Hematopoietic multipotent progenitor cell treated with erythropoietin and hydrocortisone succinate and interleukin-3 and kit ligand, for 6 days (in vitro differentiated cells): ENCODE results near the gene GPR137.

Experiments
- DNase-seq: peaks from one replicate; pipeline ENCODE4 v3.0.0-alpha.2; 2015

GPR137 gene

DNA sequence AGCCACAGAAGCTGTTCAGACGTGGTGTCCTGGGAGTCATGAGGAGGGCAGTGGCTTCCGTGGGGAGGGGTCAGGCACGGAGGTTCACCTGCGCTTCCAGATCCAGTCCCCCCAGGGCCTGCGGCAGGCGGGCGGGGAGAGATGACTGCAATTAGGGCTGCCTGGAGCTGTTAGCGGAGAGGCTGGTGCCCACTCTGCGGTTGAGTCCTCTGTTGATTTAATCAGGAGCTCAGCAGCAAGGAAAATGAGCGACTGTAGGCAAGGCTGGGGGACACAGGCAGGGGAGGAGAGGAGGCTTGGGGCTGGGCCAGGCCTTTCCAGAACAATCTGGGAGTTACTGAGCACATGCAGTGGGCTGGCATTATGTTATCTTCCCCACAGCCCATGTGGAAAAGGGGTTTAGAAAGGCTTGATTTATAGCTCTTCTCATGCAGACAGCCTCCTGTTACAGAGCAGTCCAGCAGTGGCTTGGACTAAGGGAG, 21.2 kb upstream of the GPR137 start:
- DNase-seq = no peak

- DNase-seq = no peak
Observed at GRCh38 chr11:64265176-64266160, 20.2 kb upstream of the GPR137 start.

DNA sequence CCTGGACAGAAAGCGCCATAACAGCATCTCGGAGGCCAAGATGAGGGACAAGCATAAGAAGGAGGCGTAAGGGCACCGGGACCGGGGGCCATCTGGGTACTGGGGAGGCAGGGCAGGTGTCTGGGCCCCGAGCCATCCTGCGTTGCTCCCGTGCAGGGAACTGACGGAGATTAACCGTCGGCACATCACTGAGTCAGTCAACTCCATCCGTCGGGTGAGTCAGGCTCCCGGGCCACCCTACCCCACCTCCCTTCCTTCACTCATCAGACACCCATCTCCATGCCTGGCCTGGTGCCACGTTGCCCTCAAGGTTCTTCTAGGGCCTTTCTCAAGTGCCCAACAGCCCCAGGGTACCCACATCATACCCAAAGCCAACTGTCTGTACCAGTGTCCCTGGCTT, 19.3 kb upstream of the GPR137 start:
- no peak for DNase-seq

GRCh38 chr11:64267207-64267945, 18.3 kb upstream of the GPR137 start:
- no peak for DNase-seq

DNA sequence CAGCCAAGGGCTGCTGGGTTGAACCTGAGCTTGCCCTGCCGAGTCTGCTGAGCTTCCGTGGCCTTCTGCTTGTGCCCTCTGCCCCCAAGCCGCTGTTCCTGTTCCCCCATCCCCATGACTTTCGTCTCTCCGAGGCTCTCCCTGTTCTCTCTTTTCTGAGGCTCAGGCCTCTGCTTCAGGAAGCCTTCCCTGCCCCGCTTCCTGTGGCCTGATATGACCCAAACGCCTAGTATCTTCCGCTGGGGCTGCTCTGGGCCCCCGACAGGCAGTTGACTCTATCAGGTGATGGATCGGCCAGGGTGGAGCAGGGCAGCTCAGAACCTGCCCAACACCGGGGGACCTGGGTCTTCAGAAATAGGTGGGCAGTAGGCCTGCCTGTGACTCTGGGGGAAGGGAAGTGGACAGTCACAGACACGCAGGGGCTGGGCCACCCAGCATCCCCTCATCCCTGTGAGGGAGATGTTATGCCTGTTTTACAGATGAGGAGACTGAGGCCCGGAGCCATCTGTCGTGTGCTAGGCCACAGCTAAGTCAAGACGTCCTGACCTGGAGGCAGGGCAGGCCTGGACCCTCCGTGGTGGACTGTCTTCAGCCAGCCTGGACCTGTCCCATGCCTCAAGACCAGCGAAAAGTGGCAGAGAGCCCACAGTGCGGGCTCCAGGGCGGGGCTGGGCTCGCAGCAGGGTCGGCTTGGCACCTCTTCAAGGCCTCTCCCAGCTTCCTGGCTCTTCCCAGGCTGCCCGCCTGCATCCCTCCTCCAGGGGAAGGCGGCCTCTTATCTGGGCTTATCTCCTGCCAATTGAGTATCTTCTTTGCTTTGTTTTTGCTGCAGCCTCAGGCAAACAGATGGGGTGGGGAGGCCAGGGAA, 17.4 kb upstream of the GPR137 start:
- peak; percentile 71 for DNase-seq

DNA sequence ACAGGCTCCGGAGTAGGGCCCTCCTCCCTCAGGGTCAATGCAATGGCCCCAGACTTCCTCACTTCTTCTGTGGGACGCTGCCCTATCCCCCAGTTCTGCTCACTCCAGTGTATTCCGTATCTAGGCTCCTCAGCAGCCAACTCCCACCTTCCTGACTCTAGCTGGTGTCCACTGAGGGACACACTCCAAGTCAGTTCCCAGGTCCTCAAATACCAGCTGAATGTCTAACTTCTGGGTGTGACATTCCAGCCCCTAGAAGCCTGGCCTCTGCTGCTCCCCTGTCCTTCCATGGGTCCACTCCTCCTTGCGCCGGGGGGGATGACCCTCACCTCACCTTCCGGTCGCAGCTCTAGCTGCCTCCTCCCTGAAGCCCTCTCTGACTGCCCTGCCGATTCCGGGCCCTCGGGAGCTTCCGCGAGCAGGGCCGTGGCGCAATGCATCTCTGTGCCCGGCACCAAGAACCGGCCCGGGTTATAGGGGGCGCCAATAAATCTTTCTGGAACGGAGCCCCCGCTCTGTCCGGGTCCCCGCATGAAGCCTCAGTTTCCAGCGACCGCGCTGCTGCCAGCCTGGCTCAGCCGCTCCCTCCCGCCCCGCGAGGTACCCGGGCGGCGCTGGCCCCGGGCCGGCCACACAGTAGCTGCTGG, 16.6 kb upstream of the GPR137 start:
- peak; percentile 67 for DNase-seq

- DNase-seq = peak; percentile 99
Observed at GRCh38 chr11:64269540-64270220, 16.0 kb upstream of the GPR137 start.

- DNase-seq = no peak
Observed at GRCh38 chr11:64275031-64275800, 10.4 kb upstream of the GPR137 start.

DNA sequence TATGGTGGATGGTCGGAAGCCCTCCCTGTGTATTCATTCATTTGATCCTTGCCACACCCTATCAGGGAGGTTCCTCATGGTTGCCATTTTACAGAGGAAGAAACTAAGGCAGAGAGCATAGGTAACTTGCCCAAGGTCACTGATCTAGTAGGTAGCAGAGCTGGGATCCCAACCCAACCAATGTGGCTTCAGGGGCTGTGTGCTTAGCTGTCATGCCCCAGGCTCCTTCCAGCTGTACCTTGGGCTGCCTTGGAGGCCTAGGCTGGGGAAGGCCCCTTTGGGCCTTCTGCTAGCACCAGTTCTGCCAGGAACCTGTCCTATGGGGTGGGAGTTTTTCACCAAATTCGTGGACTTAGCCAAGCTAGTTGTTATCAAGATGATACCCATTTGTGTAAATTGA, 9.8 kb upstream of the GPR137 start:
- DNase-seq = no peak

GRCh38 chr11:64276653-64277431, 8.8 kb upstream of the GPR137 start:
- peak; percentile 72 for DNase-seq

DNA sequence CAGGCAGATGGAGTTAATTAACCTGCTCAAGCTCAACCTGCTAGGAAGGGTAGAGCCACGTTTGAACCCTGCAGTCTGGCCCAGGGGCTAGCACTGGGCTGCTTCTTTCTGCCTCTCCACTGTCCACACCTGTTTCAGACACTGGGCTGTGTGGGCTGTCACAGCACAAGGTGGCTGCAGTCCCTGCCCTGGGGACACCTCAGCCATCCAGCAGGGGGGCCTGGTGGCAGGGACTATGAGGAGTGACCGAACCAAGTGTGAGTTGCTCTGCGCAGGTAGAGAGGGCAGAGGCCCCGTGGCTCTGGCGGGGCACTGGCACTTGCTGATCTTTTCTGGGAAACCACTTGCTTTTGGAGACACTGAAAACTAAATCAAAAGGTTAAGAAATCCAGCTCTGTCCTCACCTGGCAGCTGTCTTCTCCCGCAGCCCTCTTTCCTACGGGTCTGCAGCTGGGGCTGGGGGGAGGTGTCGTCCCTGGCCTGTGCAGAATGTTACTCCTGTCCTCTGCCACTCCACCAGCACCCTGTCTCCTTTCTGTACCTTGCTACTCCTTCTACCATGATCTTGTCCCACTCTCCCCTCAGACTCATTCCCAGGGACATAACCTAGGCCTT, 7.0 kb upstream of the GPR137 start:
- DNase-seq = no peak

DNA sequence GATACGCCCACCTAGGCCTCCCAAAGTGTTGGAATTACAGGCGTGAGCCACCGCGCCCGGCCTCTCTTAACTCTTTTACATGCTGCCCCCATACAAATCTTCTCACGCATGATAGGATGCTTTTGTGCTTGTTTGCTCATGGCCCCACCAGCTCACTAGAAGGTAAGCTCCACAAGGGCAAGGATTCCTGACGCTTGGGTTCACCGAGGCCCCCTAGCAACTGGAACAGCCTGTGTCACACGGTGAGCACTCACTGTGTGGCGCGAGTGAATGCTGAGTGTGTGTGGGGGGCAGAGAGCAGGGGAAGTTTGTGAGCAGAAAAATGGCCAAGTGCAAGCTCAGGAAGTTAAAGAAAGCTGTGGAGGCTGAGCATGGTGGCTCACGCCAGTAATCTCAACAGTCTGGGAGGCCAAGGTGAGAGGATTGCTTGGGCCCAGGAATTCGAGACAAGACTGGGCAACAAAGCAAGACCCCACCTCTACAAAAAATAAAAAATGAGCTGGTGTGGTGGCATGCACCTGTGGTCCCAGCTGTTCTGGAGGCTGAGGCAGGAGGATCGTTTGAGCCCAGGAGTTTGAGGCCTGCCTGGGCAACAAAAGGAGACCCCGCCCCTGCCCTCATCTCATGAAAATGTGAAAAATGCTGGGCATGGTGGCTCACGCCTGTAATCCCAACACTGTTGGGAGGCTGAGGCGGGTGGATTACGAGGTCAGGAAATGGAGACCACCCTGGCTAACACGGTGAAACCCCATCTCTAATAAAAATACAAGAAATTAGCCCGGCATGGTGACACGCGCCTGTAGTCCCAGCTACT, 3.5 kb upstream of the GPR137 start:
- no peak for DNase-seq

GRCh38 chr11:64283092-64283491, 2.6 kb upstream of the GPR137 start:
- DNase-seq = no peak

DNA sequence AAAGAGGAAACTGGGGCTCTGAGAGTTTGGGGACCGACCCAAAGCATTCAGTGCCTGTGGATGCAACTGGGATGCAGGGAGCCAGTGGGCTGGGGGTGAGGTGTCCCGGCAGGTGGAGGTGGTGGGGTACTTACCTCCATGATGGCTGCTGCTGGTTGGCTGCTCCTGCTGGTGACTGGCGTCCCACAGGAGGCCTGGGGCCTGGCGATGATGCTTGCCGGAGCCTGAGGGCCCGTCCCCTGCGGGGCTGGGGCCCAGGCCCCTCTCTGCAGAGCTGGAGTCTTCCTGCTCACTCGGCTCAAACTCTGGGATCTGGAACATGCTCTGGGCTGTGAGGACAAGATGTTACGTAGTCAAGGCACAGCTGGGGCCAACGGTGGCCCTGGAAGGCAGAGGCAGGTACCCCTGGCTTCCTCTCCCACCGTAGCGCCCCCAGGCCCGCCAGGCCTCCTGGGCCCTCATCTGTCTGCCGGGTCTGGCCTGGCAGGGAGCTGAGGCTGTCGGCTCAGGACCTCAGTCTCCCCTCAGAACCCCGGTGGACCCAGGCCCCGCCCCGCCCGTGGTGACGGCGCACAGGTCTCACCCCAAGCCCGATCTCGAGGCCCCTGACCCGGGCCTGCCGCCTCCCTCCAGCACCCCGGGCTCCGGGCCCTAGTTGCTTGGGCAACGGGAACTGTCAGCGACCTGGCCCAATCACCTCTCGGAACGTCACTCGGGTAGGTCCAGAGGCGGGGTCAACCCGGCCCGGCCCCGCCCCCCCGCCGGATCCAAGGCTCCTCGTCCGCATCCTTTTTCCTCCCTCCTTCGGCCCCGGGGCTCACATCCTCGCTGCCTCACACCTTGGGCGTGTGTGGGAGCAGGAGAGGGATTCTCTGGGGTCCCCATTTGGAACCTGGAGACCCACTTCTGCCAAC, 1.3 kb upstream of the GPR137 start, which contains the start of gene BAD:
Gene BAD, minus strand, starts transcription at position 618 of the 914 bp plus-strand sequence. Its CDS starts 297 bp downstream, at position 321.
- DNase-seq = peak; percentile 98

DNA sequence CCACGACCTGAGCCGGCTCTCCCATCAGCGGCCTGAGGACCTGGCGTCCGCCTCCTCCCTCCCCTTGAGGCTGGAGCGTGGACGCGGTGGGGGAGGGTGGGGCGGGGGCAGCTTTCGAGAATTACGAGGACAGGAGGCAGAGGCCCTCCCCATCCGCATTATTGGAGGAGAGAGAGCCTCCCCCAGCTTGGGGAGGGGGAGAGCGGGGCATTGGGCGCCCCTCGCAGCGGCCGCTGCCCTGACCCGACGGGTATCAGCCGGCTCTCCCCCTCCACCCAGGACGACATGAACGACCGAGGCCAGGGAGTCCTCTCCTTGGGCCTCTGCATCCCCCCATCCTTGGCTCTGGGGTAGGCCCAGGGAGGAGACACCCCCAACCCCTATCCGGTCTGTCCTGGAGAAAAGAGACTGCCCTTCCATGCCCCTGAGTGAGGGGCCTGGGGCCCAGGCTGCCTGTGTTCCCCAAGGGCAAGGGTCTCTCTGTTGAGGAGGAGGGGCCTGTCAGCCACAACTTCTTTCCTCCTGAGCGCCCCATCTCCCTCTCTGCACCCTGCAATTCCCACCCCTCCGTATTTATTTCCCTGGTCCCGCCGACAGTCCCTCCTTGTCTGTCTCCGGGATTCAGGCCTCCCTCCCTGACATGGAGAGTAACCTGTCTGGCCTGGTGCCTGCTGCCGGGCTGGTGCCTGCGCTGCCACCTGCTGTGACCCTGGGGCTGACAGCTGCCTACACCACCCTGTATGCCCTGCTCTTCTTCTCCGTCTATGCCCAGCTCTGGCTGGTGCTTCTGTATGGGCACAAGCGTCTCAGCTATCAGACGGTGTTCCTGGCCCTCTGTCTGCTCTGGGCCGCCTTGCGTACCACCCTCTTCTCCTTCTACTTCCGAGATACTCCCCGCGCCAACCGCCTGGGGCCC, 495 bp downstream of the GPR137 start:
- peak; percentile 74 for DNase-seq

GRCh38 chr11:64286801-64287159, 1.1 kb downstream of the GPR137 start:
- DNase-seq = no peak
